SK-N-SH (cell line): ENCODE data around the gene CHST9. TPM values are rescaled to one million over a fixed set of nuclear protein-coding genes. Genes with fewer than 3 reads are reported as not detected.

ENCODE experiments used
- CTCF ChIA-PET: fragments of 300-600, 350-600 bp; formaldehyde crosslinking; extraction: SDS; loops from one replicate; lab custom pipeline; 2021; lab: Yijun Ruan, JAX
- POLR2A ChIA-PET: fragments of 350-600 bp; sonication (Branson Sonifier 250); formaldehyde crosslinking; extraction: SDS; loops from one replicate; lab custom pipeline; 2020; ENCODE audit warnings: antibody characterized with exemption, inconsistent platforms; lab: Yijun Ruan, JAX
- DNase-seq: peaks from one replicate; pipeline ENCODE4 v3.0.0; 2012
- H2AFZ ChIP-seq: fragments of 200-600 bp; sonication (generic); 2 replicates; pipeline ENCODE4 v1.8.1; 2016; ENCODE audit warnings: antibody characterized with exemption, mild to moderate bottlenecking, low read depth
- H3F3A ChIP-seq: fragments of 200-600 bp; sonication (generic); replicated peaks from 2 replicates; pipeline ENCODE3; 2016; ENCODE audit warnings: antibody characterized with exemption, mild to moderate bottlenecking; ENCODE audit not compliant: insufficient read depth
- H3K27ac ChIP-seq, 2 experiments: fragments of 200-500 bp in 1 of 2; fragments of 200-600 bp in 1 of 2; sonication (Bioruptor generic) in 1 of 2; sonication (generic), shearing (Covaris generic) in 1 of 2; 2 replicates each; pipeline versions ENCODE4 v1.5.1 to v1.6.1; 2014 to 2016; ENCODE audit warnings: low read depth in 2 of 2, inconsistent platforms in 1 of 2, low read length in 1 of 2, mild to moderate bottlenecking in 1 of 2, mixed read lengths in 1 of 2
- H3K27me3 ChIP-seq: fragments of 200-600 bp; sonication (generic), shearing (Covaris generic); 2 replicates; pipeline ENCODE4 v1.6.1; 2016; ENCODE audit warnings: mixed run types; ENCODE audit not compliant: insufficient read depth
- H3K36me3 ChIP-seq, 2 experiments: fragments of 200-500 bp in 1 of 2; fragments of 200-600 bp in 1 of 2; sonication (Bioruptor generic) in 1 of 2; sonication (generic) in 1 of 2; replicated peaks in 1 of 2; 2 replicates each; pipeline versions ENCODE3 to v1.5.1; 2014 to 2016; ENCODE audit warnings: low read length in 1 of 2, mild to moderate bottlenecking in 1 of 2; ENCODE audit not compliant: insufficient read depth in 2 of 2, control insufficient read depth in 1 of 2
- H3K4me1 ChIP-seq, 2 experiments: fragments of 200-500 bp in 1 of 2; fragments of 200-600 bp in 1 of 2; sonication (Bioruptor generic) in 1 of 2; sonication (generic), shearing (Covaris generic) in 1 of 2; 2 replicates each; pipeline versions ENCODE4 v1.5.1 to v1.6.1; 2014 to 2016; ENCODE audit warnings: low read depth in 1 of 2, low read length in 1 of 2, mixed run types in 1 of 2; ENCODE audit not compliant: insufficient read depth in 2 of 2, control insufficient read depth in 1 of 2
- H3K4me2 ChIP-seq: fragments of 200-600 bp; sonication (generic), shearing (Covaris generic); 2 replicates; pipeline ENCODE4 v1.6.1; 2017; ENCODE audit warnings: mixed run types
- H3K4me3 ChIP-seq, 2 experiments: fragments of 200-500 bp in 1 of 2; fragments of 200-600 bp in 1 of 2; sonication (Bioruptor generic) in 1 of 2; sonication (generic), shearing (Covaris generic) in 1 of 2; 2 replicates each; pipeline versions ENCODE4 v1.5.1 to v1.8.1; 2014 to 2016; ENCODE audit warnings: low read depth in 2 of 2, inconsistent platforms in 1 of 2, low read length in 1 of 2, mild to moderate bottlenecking in 1 of 2, mixed read lengths in 1 of 2, moderate library complexity in 1 of 2
- H3K79me2 ChIP-seq: fragments of 200-600 bp; sonication (generic); 2 replicates; pipeline ENCODE4 v1.8.1; 2017; ENCODE audit warnings: mild to moderate bottlenecking; ENCODE audit not compliant: insufficient read depth
- H3K9ac ChIP-seq: fragments of 200-600 bp; sonication (generic); 2 replicates; pipeline ENCODE4 v1.6.1; 2017; ENCODE audit warnings: mixed run types
- H3K9me2 ChIP-seq: fragments of 200-600 bp; sonication (generic); 2 replicates; pipeline ENCODE4 v1.6.1; 2017; ENCODE audit warnings: mixed run types
- H3K9me3 ChIP-seq: fragments of 200-600 bp; sonication (generic); 2 replicates; pipeline ENCODE4 v1.6.1; 2017; ENCODE audit warnings: mixed run types, mild to moderate bottlenecking, moderate library complexity
- H4K20me1 ChIP-seq: fragments of 200-600 bp; sonication (generic); 2 replicates; pipeline ENCODE4 v1.6.1; 2017; ENCODE audit warnings: mild to moderate bottlenecking, mixed run types; ENCODE audit not compliant: insufficient read depth
- ELF1 ChIP-seq: IDR thresholded peaks from 2 replicates; pipeline ENCODE4 v1.4.0; 2012
- EZH2phosphoT487 ChIP-seq: fragments of 200-600 bp; sonication (generic); IDR thresholded peaks from 2 replicates; pipeline ENCODE4 v1.6.1; 2017; ENCODE audit warnings: low read depth, mixed run types, mild to moderate bottlenecking, antibody characterized with exemption, moderate library complexity, borderline replicate concordance
- FOXM1 ChIP-seq: IDR thresholded peaks from 2 replicates; pipeline ENCODE4 v1.4.0; 2012; ENCODE audit warnings: low read depth, mild to moderate bottlenecking
- IRF3 ChIP-seq: fragments of 150-350 bp; IDR thresholded peaks from 2 replicates; pipeline ENCODE4 v1.6.1; 2016; ENCODE audit warnings: mild to moderate bottlenecking, low read depth, low read length
- JUND ChIP-seq: IDR thresholded peaks from 2 replicates; pipeline ENCODE4 v1.4.0; 2012
- MEF2A ChIP-seq: IDR thresholded peaks from 2 replicates; pipeline ENCODE4 v1.4.0; 2012; ENCODE audit warnings: low read depth, borderline replicate concordance
- MXI1 ChIP-seq: IDR thresholded peaks from 2 replicates; pipeline ENCODE4 v1.6.1; 2012; ENCODE audit warnings: mild to moderate bottlenecking, low read depth, low read length, improper control_type of control experiment
- NFIC ChIP-seq: IDR thresholded peaks from 2 replicates; pipeline ENCODE4 v1.4.0; 2012; ENCODE audit warnings: borderline replicate concordance
- PBX3 ChIP-seq: IDR thresholded peaks from 2 replicates; pipeline ENCODE4; 2012
- RAD21 ChIP-seq: IDR thresholded peaks from 2 replicates; pipeline ENCODE4 v1.6.1; 2012; ENCODE audit warnings: mild to moderate bottlenecking, low read length
- RCOR1 ChIP-seq: fragments of 150-350 bp; IDR thresholded peaks from 2 replicates; pipeline ENCODE4 v1.6.1; 2017; ENCODE audit warnings: antibody characterized with exemption, low read length
- RXRA ChIP-seq: IDR thresholded peaks from 2 replicates; pipeline ENCODE4 v1.4.0; 2012; ENCODE audit warnings: low read depth, mild to moderate bottlenecking, borderline replicate concordance
- SIN3A ChIP-seq: IDR thresholded peaks from 2 replicates; pipeline ENCODE4 v1.6.1; 2012; ENCODE audit warnings: low read depth, mild to moderate bottlenecking, low read length, moderate library complexity, borderline replicate concordance
- TEAD4 ChIP-seq: IDR thresholded peaks from 2 replicates; pipeline ENCODE4 v1.4.0; 2012; ENCODE audit warnings: mild to moderate bottlenecking, borderline replicate concordance; ENCODE audit not compliant: insufficient read depth
- USF2 ChIP-seq: fragments of 150-350 bp; IDR thresholded peaks from 2 replicates; pipeline ENCODE4 v1.6.1; 2017; ENCODE audit warnings: antibody characterized with exemption, low read length, low read depth, borderline replicate concordance
- ZBTB33 ChIP-seq: IDR thresholded peaks from 2 replicates; pipeline ENCODE4 v1.4.0; 2012; ENCODE audit warnings: low read depth, borderline replicate concordance
- WGBS: methylation state at CpG from one replicate; pipeline ENCODE4 v1.1.6; 2017; ENCODE audit warnings: low lambda C conversion rate; 5-methylcytosine and 5-hydroxymethylcytosine counted together
- polyA plus RNA-seq, 3 experiments: library from polyadenylated mRNA; depleted of rRNA; stranded (reverse); fragments of >200 nt; gene quantifications; 2 replicates each; pipeline ENCODE4 v1.2.3, GENCODE V29; 2012
- TF ChIP-seq, protein P1 (sequence below): IDR thresholded peaks from 2 replicates; pipeline ENCODE4 v1.6.1; 2012; ENCODE audit warnings: mild to moderate bottlenecking, low read depth, low read length, moderate library complexity
- TF ChIP-seq, protein P2 (sequence below): IDR thresholded peaks from 2 replicates; pipeline ENCODE4 v1.4.0; 2012; ENCODE audit warnings: low read depth

Gene CHST9
- polyA plus RNA-seq, 1 of the 3 experiments (the other 2 are of a cell fraction) = not detected

- Histone ChIP-seq H3K4me1 (no peaks in the 10 kb centered on the region; a peak in 1 of 4 replicates), H3K79me2 (no peaks in the 10 kb centered on the region), H3K36me3 (no peaks in the 10 kb centered on the region), H3K9ac (no peak overlapping the region), H3K4me3 (no peak overlapping the region), H2AFZ (no peak overlapping the region), H3K4me2 (no peak overlapping the region), H4K20me1 (no peaks in the 10 kb centered on the region), H3K27me3 (no peaks in the 10 kb centered on the region), H3F3A (no peaks in the 10 kb centered on the region), H3K9me3 (no peaks in the 10 kb centered on the region), H3K27ac (no peak overlapping the region), H3K9me2 (no peaks in the 10 kb centered on the region)
- no peak for DNase-seq
- TF ChIP-seq PBX3 (no peak), IRF3 (no peak), ELF1 (no peak), RXRA (no peak), EZH2phosphoT487 (no peak), SIN3A (no peak), MXI1 (no peak), FOXM1 (no peak)
- TF ChIP-seq, protein P1, sequence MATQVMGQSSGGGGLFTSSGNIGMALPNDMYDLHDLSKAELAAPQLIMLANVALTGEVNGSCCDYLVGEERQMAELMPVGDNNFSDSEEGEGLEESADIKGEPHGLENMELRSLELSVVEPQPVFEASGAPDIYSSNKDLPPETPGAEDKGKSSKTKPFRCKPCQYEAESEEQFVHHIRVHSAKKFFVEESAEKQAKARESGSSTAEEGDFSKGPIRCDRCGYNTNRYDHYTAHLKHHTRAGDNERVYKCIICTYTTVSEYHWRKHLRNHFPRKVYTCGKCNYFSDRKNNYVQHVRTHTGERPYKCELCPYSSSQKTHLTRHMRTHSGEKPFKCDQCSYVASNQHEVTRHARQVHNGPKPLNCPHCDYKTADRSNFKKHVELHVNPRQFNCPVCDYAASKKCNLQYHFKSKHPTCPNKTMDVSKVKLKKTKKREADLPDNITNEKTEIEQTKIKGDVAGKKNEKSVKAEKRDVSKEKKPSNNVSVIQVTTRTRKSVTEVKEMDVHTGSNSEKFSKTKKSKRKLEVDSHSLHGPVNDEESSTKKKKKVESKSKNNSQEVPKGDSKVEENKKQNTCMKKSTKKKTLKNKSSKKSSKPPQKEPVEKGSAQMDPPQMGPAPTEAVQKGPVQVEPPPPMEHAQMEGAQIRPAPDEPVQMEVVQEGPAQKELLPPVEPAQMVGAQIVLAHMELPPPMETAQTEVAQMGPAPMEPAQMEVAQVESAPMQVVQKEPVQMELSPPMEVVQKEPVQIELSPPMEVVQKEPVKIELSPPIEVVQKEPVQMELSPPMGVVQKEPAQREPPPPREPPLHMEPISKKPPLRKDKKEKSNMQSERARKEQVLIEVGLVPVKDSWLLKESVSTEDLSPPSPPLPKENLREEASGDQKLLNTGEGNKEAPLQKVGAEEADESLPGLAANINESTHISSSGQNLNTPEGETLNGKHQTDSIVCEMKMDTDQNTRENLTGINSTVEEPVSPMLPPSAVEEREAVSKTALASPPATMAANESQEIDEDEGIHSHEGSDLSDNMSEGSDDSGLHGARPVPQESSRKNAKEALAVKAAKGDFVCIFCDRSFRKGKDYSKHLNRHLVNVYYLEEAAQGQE = no peak
- TF ChIP-seq, protein P2, sequence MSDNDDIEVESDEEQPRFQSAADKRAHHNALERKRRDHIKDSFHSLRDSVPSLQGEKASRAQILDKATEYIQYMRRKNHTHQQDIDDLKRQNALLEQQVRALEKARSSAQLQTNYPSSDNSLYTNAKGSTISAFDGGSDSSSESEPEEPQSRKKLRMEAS = no peak
- WGBS = 0% methylated on average over 1 of the region's 1 CpG
- POLR2A ChIA-PET = no interaction called here
- CTCF ChIA-PET = interaction anchor here (0.6 kb wide), 1 partner anchor 12 kb away, joined by 3 read pairs; no protein-coding TSS in a partner anchor
Observed at GRCh38 chr18:26930630-26931029, 254.5 kb downstream of the CHST9 start.

DNA sequence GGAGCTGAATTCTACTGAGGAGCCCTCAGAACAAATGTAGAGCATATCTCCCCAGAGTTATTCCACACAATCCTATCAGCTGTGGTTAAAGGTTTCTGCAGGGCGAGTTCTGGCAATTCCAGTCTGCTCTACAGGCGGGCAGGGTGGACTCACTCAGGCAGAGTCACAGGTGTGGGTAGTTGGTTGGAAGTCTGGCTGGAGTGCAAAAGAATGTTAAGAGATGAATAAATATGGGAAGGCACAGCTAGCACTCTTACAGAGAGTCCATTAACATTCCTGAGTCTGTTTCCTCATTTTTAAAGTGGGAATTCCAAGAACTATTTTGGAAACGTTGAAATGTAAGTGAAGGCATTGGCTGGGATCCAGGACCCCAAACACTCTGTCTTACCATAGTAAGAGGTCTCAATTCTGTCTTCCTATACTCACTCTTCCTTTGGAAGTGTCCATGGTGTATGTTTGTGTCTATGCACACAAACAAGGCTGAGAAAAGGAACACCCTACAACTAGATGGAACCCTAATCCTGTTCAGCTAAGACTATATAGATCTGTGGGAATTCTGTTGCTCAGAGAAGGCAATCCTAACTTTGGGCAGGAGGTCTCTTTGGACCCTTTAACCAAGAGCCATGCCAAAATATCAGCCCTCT, 256.3 kb downstream of the CHST9 start:
- CTCF ChIA-PET = no interaction called here
- POLR2A ChIA-PET = no interaction called here
- Histone ChIP-seq H3K27me3 (no peaks in the 10 kb centered on the region), H3K79me2 (no peaks in the 10 kb centered on the region), H2AFZ (no peak overlapping the region), H3K4me1 (peaks cover 0 to 4% of the 10 kb centered on the region in 2 experiments; a peak in 2 of 4 replicates), H3K9ac (no peak overlapping the region), H3F3A (no peaks in the 10 kb centered on the region), H4K20me1 (no peaks in the 10 kb centered on the region), H3K27ac (no peak overlapping the region), H3K36me3 (no peaks in the 10 kb centered on the region), H3K9me3 (no peaks in the 10 kb centered on the region), H3K9me2 (no peaks in the 10 kb centered on the region), H3K4me2 (no peak overlapping the region), H3K4me3 (no peak overlapping the region)
- DNase-seq = no peak
- WGBS = 21% methylated on average over 3 of the region's 3 CpGs
- TF ChIP-seq MEF2A = no peak
- no peak for TF ChIP-seq RAD21
- no peak for TF ChIP-seq TEAD4
- TF ChIP-seq RCOR1 = no peak
- TF ChIP-seq USF2 = no peak
- no peak for TF ChIP-seq NFIC
- no peak for TF ChIP-seq JUND
- TF ChIP-seq ZBTB33 = no peak
